H1 (cell line): ENCODE results near the gene FAM210A. TPM values are rescaled to one million over a fixed set of nuclear protein-coding genes. Genes with fewer than 3 reads are reported as not detected.

Source experiments
- BACH1 ChIP-seq: IDR thresholded peaks from 2 replicates; pipeline ENCODE4 v1.6.1; 2012; ENCODE audit warnings: low read length, improper control_type of control experiment
- BRCA1 ChIP-seq: IDR thresholded peaks from 2 replicates; pipeline ENCODE4 v1.6.1; 2012; ENCODE audit warnings: low read depth, low read length, improper control_type of control experiment
- CTBP2 ChIP-seq: IDR thresholded peaks from 2 replicates; pipeline ENCODE4 v1.7.0; 2011; ENCODE audit warnings: borderline replicate concordance, mild to moderate bottlenecking, moderate library complexity, mixed read lengths, low read length; ENCODE audit not compliant: insufficient read depth, insufficient read length
- NRF1 ChIP-seq: IDR thresholded peaks from 2 replicates; pipeline ENCODE4 v1.6.1; 2011; ENCODE audit warnings: mild to moderate bottlenecking, low read depth, low read length, improper control_type of control experiment
- RNF2 ChIP-seq: fragments of 200-900, 300-1000 bp; sonication (generic); IDR thresholded peaks from 2 replicates; pipeline ENCODE4 v1.7.1; 2016; ENCODE audit warnings: borderline replicate concordance, low read depth, mild to moderate bottlenecking, antibody characterized with exemption, low read length; ENCODE audit not compliant: poor library complexity, severe bottlenecking; ENCODE audit errors: missing control alignments
- RXRA ChIP-seq: IDR thresholded peaks from 2 replicates; pipeline ENCODE4 v1.6.1; 2011; ENCODE audit warnings: low read depth, mild to moderate bottlenecking, low read length, moderate library complexity; ENCODE audit not compliant: insufficient read depth
- SIN3A ChIP-seq, 2 experiments: IDR thresholded peaks in 1 of 2; conservative IDR thresholded peaks in 1 of 2; 2 replicates each; pipeline ENCODE4 v1.6.1; 2011 to 2012; ENCODE audit warnings: low read length in 2 of 2, improper control_type of control experiment in 1 of 2, low read depth in 1 of 2, mild to moderate bottlenecking in 1 of 2
- SIRT6 ChIP-seq: IDR thresholded peaks from one replicate; pipeline ENCODE4 v1.7.1; 2012; ENCODE audit warnings: low read length, inconsistent platforms
- polyA plus RNA-seq, 7 experiments: library from polyadenylated mRNA; depleted of rRNA in 3 of 7; stranded (reverse) in 5 of 7; unstranded in 2 of 7; fragments of >200 nt in 5 of 7; fragments of 200-250 nt in 2 of 7; gene quantifications; 1 replicate in 5 of 7; 2 replicates in 1 of 7; 4 replicates in 1 of 7; pipeline versions ENCODE4 v1.2.1 to v1.2.3, GENCODE V29; 2011 to 2013; ENCODE audit warnings: missing spikeins in 2 of 7, mixed read lengths in 2 of 7
- total RNA-seq: library from RNA; stranded (reverse); fragmentation: NEBNext Ultra II Directional; extraction: Animal tissue kit (Norgen Biotek cat#: 25700); gene quantifications from 2 replicates; pipeline ENCODE4 v1.2.1, GENCODE V29; 2021
- TF ChIP-seq, protein P1 (sequence below): IDR thresholded peaks from 2 replicates; pipeline ENCODE4 v1.6.1; 2011; ENCODE audit warnings: low read length, improper control_type of control experiment
- TF ChIP-seq, protein P2 (sequence below): IDR thresholded peaks from 2 replicates; pipeline ENCODE4 v1.6.1; 2012; ENCODE audit warnings: inconsistent platforms

The FAM210A gene
- total and polyA plus RNA-seq, 2 of the 8 experiments (the other 6 are each of a cell fraction or from before 2014, with no cell fraction given) = 8.2 to 25.4 TPM

- no peak for TF ChIP-seq SIN3A (conservative IDR thresholded peaks at IDR 0.05 in 1 of 2, IDR thresholded peaks at IDR 0.05 in 1 of 2; ENCODE audit: low read depth in 1 of 2, low read length in 2 of 2)
- TF ChIP-seq RXRA = no peak
- TF ChIP-seq CTBP2 = no peak
- TF ChIP-seq RNF2 = no peak
- TF ChIP-seq, protein P1, sequence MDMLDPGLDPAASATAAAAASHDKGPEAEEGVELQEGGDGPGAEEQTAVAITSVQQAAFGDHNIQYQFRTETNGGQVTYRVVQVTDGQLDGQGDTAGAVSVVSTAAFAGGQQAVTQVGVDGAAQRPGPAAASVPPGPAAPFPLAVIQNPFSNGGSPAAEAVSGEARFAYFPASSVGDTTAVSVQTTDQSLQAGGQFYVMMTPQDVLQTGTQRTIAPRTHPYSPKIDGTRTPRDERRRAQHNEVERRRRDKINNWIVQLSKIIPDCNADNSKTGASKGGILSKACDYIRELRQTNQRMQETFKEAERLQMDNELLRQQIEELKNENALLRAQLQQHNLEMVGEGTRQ = no peak
- no peak for TF ChIP-seq BRCA1
- TF ChIP-seq SIRT6 = no peak
- TF ChIP-seq BACH1 = no peak
- TF ChIP-seq NRF1 = no peak
- TF ChIP-seq, protein P2, sequence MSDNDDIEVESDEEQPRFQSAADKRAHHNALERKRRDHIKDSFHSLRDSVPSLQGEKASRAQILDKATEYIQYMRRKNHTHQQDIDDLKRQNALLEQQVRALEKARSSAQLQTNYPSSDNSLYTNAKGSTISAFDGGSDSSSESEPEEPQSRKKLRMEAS = no peak
Observed at GRCh38 chr18:13638719-13639595, 87.4 kb downstream of the FAM210A start (continued).
